IPS DF 19.7 (cell line): Measurements from ENCODE around the gene RARS1.

Source experiments
- DNase-seq: peaks from one replicate; pipeline ENCODE4 v3.0.0-alpha.2; 2013; ENCODE audit warnings: low read depth, low spot score

Gene RARS1

GRCh38 chr5:168557389-168557788, 71.1 kb downstream of the RARS1 start:
- DNase-seq: no peak

- no peak for DNase-seq
These were observed 76.0 kb downstream of the RARS1 start for GRCh38 chr5:168562279-168562678.

DNA sequence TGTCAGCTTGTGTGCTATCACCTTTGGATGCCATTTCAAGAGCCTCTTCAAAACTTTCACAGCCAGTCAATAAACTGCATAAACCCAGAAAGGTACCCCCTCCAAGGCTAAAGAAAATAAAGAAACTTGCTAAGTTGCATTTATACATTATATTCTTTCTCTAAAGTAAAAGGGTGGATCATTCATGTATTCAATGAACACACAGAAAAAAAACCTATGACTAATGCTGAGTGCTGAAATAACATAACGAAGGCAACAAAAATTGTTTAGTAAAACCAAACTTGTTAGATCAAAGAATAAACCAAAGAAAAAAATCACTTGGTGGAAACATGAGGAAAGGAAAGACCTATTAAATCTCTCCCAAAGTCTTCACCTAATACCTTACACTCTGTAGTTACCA, 77.7 kb downstream of the RARS1 start:
- DNase-seq: no peak

DNA sequence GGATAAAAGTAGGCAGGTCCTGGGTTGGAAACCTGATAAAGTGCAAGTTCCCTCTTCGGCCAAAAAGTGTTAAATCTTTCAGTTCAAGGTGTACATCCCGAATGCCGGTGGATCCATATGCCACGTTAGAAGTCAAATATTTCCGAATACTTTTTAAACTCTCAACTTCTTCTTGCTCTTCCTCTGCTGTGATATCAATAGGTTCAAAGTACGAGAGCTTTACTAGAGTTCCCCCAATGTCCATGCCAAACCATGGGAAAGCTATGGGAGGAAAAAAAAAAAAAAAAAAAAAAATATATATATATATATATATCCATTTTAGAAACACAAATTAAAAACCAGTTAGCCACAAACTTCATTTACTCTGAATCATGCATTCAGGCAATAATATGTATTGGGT, 82.5 kb downstream of the RARS1 start:
- DNase-seq: no peak
